Measurements from ENCODE around the gene SAMD8. TPM values are rescaled to one million over a fixed set of nuclear protein-coding genes. Genes with fewer than 3 reads are reported as not detected.

SAMD8 gene
- total and polyA plus RNA-seq, 10 of the 15 experiments (the other 5 are each of a cell fraction or from before 2014, with no cell fraction given), result 2.8 to 26.0 (median 9.3) TPM

DNA sequence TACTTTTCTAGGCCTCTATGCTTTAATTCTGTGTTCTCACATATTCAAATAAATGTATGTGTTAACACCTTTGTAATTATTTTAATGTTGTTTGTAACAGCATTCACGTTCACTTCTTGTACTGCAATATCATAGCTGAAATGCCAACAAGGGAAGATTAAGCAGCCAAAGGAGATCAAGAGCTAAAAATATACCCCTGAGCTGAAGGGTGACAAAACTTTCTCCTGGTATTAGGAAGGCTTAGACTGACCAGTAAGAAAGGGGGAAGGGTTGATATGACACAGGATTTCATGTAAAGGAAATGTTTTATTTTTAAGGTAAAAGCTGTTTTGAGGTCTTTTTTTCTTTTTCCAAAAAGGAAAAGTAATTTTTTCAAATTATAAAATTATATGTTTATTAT is 58.8 kb downstream of the SAMD8 start:
- no peak overlapping the region for H2AFZ ChIP-seq (ENCODE audit: control insufficient read depth, low read depth, low read length)
- in situ Hi-C loops (cut with MboI), result no loop called here
- intact Hi-C loops (cut with micrococcal nuclease; ENCODE audit: unreplicated experiment), result no loop called here
- TF ChIP-seq CREM (IDR thresholded peaks at IDR 0.05; ENCODE audit: low read depth) (no peak), KAT2A (conservative IDR thresholded peaks at IDR 0.05; ENCODE audit: control insufficient read depth, low read depth, low read length) (no peak), SMAD1 (IDR thresholded peaks at IDR 0.05; ENCODE audit: low read depth, partially characterized antibody) (no peak), MTA2 (IDR thresholded peaks at IDR 0.05; ENCODE audit: low read depth) (no peak), NRF1 (conservative IDR thresholded peaks at IDR 0.05; ENCODE audit: low read depth, low read length) (no peak), FOXM1 (IDR thresholded peaks at IDR 0.05; ENCODE audit: low read depth, low read length) (no peak), SIX5 (IDR thresholded peaks at IDR 0.05; ENCODE audit: low read depth, low read length, severe bottlenecking) (no peak), POU2F2 (IDR thresholded peaks at IDR 0.05; ENCODE audit: borderline replicate concordance, low read depth, low read length) (no peak), HDGF (IDR thresholded peaks at IDR 0.05) (no peak), BHLHE40 (IDR thresholded peaks at IDR 0.05; ENCODE audit: borderline replicate concordance in 1 of 2, low read depth in 2 of 2, low read length in 1 of 2) (no peak)
- TF ChIP-seq, protein P1, sequence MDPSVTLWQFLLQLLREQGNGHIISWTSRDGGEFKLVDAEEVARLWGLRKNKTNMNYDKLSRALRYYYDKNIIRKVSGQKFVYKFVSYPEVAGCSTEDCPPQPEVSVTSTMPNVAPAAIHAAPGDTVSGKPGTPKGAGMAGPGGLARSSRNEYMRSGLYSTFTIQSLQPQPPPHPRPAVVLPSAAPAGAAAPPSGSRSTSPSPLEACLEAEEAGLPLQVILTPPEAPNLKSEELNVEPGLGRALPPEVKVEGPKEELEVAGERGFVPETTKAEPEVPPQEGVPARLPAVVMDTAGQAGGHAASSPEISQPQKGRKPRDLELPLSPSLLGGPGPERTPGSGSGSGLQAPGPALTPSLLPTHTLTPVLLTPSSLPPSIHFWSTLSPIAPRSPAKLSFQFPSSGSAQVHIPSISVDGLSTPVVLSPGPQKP (IDR thresholded peaks at IDR 0.05; ENCODE audit: low read depth, low read length), result no peak
- CTCF ChIA-PET, result no interaction called here
- RAD21 ChIA-PET (ENCODE audit: unreplicated experiment), result interaction anchor here (0.5 to 0.6 kb wide), 2 partner anchors 232 to 928 kb away, joined by 3 read pairs; no protein-coding TSS in a partner anchor
- no peak for DNase-seq (ENCODE audit: low read depth, low spot score)
- H3K4me3 ChIP-seq, result no peak overlapping the region
- SMC1A ChIA-PET (ENCODE audit: uncharacterized antibody, unreplicated experiment), result no interaction called here
- H3K9ac ChIP-seq (ENCODE audit: control insufficient read depth, insufficient read depth, low read length), result no peak overlapping the region
- H3K79me2 ChIP-seq (ENCODE audit: control insufficient read depth, insufficient read depth, low read length), result peaks cover 9% of the 10 kb centered on the region
- H4K20me1 ChIP-seq (ENCODE audit: control insufficient read depth, insufficient read depth), result no peaks in the 10 kb centered on the region
- no peak for FAIRE-seq
- POLR2A ChIA-PET, result interaction anchor here (0.9 kb wide), 1 partner anchor 14 kb away, joined by 4 read pairs; no protein-coding TSS in a partner anchor
- H3K27me3 ChIP-seq (replicated peaks in 1 of 2; ENCODE audit: control insufficient read depth in 2 of 2, insufficient read depth in 2 of 2, low read length in 1 of 2), result no peaks in the 10 kb centered on the region
- H3K27ac ChIP-seq (ENCODE audit: control insufficient read depth, insufficient read depth), result no peak overlapping the region
- WGBS (ENCODE audit: insufficient coverage, insufficient replicate concordance, low lambda C conversion rate, missing lambda C conversion rate), result 100% methylated on average over 1 of the region's 1 CpG
- H3K4me2 ChIP-seq (ENCODE audit: control insufficient read depth, insufficient read depth), result no peak overlapping the region
- no peaks in the 10 kb centered on the region for H3K9me3 ChIP-seq (replicated peaks; ENCODE audit: control insufficient read depth, insufficient read depth, low read length)
- peaks cover 0 to 17% of the 10 kb centered on the region in 2 experiments; a peak in 2 of 4 replicates for H3K36me3 ChIP-seq (ENCODE audit: control insufficient read depth in 2 of 2, insufficient read depth in 2 of 2, low read length in 1 of 2)
- no peak for ATAC-seq
- BruUV-seq (replicated peaks), result no TSS peak
- H3K4me1 ChIP-seq (ENCODE audit: control insufficient read depth, insufficient read depth, low read length), result peaks cover 11% of the 10 kb centered on the region

Data from GM12878 (cell line).